ENCODE results near the gene C1RL.

DNA sequence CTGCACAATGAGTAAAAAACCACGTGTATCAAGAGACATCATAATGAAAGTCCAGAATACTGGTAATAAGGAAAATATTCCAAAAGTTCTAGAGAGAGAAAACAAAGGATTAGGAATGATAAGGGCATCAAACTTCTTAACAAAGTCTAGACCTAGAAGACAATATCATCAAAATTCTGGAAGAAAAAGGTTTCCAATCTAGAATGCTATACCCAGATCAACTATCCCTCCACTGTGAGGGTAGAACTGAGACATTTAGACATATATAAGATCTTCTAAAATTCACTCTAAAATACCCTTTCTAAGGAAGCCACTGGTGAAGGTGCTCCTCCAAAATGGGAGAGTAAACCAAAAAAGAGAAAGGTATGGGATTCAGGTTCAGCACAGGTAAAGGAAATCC lies 2.9 kb downstream of the C1RL start:
- TF ChIP-seq, protein P1, sequence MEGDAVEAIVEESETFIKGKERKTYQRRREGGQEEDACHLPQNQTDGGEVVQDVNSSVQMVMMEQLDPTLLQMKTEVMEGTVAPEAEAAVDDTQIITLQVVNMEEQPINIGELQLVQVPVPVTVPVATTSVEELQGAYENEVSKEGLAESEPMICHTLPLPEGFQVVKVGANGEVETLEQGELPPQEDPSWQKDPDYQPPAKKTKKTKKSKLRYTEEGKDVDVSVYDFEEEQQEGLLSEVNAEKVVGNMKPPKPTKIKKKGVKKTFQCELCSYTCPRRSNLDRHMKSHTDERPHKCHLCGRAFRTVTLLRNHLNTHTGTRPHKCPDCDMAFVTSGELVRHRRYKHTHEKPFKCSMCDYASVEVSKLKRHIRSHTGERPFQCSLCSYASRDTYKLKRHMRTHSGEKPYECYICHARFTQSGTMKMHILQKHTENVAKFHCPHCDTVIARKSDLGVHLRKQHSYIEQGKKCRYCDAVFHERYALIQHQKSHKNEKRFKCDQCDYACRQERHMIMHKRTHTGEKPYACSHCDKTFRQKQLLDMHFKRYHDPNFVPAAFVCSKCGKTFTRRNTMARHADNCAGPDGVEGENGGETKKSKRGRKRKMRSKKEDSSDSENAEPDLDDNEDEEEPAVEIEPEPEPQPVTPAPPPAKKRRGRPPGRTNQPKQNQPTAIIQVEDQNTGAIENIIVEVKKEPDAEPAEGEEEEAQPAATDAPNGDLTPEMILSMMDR (IDR thresholded peaks at IDR 0.05) = no peak
- no peak for TF ChIP-seq POLR2A (IDR thresholded peaks at IDR 0.05)
